HG03060 (cell line): ENCODE results near the gene CLCN4.

Source experiments
- ATAC-seq: cut with Tn5 transposase; IDR thresholded peaks from one replicate; pipeline ENCODE4 v1.9.1; 2021; ENCODE audit warnings: low read depth, moderate number of reproducible peaks; ENCODE audit not compliant: unreplicated experiment

The CLCN4 gene

GRCh38 chrX:10189317-10190268, 32.8 kb downstream of the CLCN4 start:
- ATAC-seq = no peak

- ATAC-seq = no peak
These were observed 33.6 kb downstream of the CLCN4 start for GRCh38 chrX:10190367-10190766.

DNA sequence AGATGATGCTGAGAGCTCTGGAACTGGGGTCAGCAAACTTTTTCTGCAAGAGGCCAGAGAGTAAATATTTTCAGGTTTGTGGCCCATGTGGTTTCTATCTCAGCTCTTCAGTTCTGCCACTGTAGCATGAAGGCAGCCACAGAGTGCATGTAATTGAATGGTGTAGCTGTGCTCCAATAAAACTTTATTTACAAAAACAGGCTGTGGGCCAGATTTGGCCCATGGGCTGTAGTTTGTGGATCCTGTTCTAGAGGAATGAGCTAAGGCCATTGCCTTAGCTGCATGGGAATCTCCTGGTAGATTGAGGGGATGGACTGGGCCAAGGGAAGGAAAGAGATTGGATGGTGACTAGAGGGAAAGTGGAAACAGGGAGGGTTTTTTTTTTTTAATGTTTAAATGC, 36.8 kb downstream of the CLCN4 start:
- ATAC-seq = no peak

- no peak for ATAC-seq
These were observed 38.6 kb downstream of the CLCN4 start for GRCh38 chrX:10195425-10195824.

DNA sequence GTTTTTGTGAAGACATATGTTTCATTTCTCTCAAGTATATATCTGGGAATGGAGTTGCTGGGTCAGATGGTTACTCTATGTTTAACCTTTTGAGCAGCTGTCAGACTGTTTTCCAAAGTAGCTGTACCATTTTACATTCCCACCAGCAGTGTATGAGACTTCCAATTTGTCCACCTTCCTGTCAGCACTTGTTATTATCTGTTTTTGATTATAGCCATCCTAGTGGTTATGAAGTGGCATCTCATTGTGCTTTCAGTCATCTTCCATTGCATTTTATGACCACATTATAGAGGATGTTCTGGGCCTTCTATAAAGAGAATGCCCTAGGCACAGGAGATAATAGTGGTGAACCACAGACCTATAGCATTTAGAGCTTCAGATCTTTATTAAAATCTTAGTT, 39.2 kb downstream of the CLCN4 start:
- no peak for ATAC-seq

DNA sequence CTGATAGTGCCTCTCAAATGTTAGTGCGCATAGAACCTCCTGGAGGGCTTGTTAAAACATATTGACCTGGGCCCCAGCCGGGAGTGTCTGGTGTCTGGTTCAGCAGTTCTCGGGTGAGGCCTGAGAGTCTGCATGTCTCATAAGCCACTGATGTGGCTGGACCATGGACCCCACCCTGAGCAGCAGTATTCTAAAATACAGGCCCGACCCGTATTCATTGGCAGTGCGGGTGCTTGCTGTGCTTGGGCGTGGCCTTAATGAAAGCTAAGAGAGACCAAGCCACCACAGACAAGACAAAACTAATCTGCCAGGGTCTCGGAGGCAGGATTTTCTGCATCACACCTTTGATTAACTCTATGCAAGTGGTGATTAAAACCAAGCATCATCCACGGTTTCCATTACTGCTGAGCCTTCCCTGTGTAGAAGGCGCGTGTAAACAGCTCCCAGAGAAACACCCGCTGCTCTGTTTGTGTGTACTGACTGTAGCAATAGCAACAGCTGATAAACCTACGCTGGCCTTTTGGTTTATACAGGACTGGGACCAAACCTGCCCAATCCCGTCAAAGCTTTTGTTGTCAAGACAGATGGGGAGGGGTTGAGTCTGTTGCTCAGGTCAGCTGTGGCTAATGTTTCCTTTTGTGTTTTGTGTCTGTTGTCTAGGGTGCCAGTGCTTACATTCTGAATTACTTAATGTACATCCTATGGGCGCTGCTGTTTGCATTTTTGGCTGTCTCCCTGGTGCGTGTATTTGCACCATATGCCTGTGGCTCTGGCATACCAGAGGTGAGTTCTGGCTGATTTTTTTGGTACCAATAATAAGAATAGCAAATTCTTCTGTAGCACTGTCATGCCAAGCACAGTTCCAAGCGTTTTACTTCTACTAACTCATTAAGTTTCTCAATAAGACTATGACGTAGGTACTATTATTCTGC, 40.8 kb downstream of the CLCN4 start:
- ATAC-seq = no peak

- ATAC-seq = no peak
These were observed 41.5 kb downstream of the CLCN4 start for GRCh38 chrX:10198254-10198653.

DNA sequence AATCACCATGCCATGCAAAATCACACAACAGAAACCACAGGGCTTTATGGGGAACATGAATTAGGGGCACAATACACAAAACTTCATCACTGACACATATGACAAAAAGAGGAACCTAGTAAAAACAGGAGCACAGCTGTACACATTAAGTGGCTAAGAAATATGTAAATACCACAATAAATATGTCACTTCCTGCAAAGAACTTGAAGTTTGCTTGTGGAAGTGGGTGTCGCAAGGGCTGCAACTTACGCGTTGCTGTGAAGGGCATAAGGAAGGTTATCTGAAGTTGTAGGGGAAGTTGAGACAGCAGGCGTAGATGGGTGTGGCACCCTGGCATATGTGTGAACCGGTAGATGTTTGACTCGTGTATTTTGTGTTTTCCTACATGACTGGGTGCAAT, 42.4 kb downstream of the CLCN4 start:
- ATAC-seq = peak; percentile 91

DNA sequence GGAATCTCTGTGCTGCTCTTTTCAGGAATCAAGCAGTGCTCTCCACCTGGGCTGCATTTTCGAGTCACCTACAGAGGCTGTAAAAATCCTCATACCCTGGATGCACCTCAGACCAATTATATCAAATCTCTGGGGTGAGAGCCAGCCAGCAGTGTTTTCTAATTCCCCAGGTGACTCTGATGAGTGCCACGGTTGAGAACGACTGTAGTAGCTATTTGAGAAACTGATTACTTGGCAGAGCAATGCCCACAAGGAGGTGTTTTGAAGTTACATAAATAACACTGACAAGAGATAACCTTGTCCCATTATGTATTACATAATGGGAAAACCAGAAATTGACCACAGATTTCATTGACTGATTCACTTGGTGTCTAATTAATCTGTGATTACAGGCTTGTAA, 46.8 kb downstream of the CLCN4 start:
- ATAC-seq = no peak

GRCh38 chrX:10206317-10206716, 49.5 kb downstream of the CLCN4 start:
- ATAC-seq = no peak

DNA sequence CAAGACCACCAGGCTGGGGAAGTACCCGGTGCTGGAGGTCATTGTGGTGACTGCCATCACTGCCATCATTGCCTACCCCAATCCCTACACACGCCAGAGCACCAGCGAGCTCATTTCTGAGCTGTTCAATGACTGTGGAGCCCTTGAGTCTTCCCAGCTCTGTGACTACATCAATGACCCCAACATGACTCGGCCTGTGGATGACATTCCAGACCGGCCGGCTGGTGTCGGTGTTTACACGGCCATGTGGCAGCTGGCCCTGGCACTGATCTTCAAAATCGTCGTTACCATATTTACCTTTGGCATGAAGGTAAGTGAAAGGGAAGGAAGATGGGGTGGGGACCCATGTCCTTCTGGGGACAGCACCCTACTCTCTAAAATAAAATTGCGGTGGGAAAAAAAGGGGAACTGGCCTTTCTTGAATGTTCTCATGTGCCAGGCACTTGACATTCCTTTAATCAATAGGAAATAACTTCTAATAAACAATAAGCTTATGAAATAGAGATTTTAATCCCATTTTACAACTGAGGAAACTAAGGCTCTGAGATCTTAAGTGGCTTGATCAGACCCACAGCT, 51.6 kb downstream of the CLCN4 start:
- no peak for ATAC-seq

DNA sequence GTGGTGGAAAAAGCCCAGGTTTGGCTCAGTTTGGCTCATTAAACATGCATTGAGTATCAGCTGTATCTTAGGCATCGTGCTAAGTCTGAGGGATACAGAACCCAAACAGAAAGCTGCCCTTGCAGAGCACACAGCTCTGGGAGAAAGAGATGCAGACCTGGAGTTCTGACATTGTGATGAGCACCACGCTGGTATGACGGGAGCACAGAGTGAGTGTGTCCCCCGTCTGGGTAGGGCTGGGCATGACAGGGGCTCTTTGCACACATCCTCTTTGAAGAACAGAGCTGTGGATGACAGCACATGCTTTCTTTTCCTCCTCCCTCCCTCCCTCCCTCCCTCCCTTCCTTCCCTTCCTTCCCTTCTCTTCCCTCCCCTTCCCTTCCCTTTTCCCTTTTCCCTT, 52.2 kb downstream of the CLCN4 start:
- ATAC-seq = no peak

- ATAC-seq = no peak
These were observed 55.6 kb downstream of the CLCN4 start for GRCh38 chrX:10212395-10212794.

- no peak for ATAC-seq
These were observed 56.9 kb downstream of the CLCN4 start for GRCh38 chrX:10213716-10214115.

GRCh38 chrX:10216208-10216607, 59.4 kb downstream of the CLCN4 start:
- no peak for ATAC-seq

DNA sequence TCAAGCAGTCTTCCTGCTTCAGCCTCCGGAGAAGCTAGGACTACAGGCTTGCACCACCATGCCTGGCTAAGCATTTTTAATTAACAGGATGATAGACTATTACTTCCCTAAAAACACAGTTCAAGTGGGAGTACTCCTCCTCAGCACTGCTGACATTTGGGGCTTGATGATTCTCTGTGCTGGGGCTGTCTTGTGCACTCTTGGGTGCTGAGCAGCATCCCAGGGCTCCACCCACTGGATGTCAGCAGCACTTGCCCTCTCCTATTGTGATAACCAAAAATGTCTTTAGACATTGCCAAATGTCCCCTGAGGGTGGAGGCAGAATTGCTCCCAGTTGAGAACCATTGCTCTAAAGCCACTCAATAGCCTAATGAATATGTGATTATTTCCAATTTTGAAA, 60.4 kb downstream of the CLCN4 start:
- no peak for ATAC-seq

- ATAC-seq = no peak
These were observed 64.9 kb downstream of the CLCN4 start for GRCh38 chrX:10221651-10222050.

DNA sequence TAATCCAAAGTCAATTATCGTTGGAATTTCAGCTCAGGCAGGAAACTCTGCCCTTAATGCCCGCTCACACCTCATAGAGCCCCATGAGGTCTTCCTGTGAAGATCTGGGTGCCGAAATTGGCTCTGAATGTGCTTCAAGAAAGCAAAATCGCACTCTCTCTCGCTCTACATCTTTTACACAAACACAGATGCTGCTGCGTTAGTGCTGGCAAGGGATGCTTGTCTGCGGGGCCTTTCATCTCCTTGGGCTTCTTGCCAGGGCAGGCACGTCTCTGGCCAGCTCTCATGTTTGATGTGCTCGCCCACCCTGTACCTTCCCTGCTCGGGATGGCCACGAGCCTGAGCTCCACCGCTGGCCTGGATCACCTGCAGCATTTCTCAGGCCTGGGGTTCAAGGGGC, 66.5 kb downstream of the CLCN4 start:
- ATAC-seq = no peak

GRCh38 chrX:10223781-10224180, 67.0 kb downstream of the CLCN4 start:
- ATAC-seq = no peak

DNA sequence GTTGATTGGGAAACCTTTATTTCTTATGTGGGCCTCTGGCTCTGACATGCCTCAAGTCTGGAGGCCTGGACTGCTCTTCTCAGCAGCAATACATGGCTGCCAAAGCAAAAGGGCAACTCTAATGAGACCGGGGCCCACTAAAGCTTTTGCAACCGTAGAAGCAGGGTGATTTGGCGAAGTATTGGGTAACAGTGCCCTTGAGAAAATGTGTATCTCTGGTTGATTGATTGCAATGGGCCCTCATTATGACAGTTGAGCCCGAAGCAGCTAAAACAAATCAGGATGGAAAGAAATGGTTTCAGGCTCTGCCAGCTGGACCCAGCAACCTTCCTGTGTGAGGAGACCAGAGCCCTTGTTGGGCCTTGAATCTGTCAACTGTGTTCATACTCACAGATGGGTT, 73.4 kb downstream of the CLCN4 start:
- no peak for ATAC-seq

DNA sequence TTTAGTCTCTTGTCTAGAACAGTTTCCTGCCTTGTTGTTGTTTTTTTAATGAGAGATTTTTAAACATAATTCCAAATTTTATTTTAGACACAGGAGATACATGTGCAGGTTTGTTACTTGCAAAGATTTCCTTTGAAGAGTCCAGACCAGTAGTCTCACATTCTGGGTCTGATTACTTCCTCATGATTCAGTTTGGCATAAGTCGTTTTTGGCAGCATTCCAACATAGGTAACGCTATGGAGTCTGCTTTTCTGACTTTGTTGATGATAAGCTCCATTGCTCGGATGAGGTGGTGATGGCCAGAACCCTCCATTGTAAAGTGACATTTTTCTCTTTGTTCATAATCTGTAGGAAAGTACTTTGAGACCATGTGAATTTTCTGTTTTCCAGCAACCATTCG, 74.7 kb downstream of the CLCN4 start:
- no peak for ATAC-seq
